IMR-90 (cell line): ENCODE data around the gene GATA3. TPM values are rescaled to one million over a fixed set of nuclear protein-coding genes. Genes with fewer than 3 reads are reported as not detected.

Experiments used
- ATAC-seq: fragments of 200-7000 bp; cut with Tn5 transposase; 2 replicates; pipeline ENCODE4 v1.9.1; 2020; ENCODE audit warnings: low read depth, mild to moderate bottlenecking, moderate library complexity
- Bru-seq: library from RNA; stranded (reverse); fragments of 400-500 nt; gene quantifications from one replicate; lab custom pipeline; 2021; lab: Mats Ljungman, UMichigan
- BruChase-seq, 2 experiments: library from RNA; stranded (reverse); fragments of 400-500 nt; gene quantifications; one replicate each; lab custom pipeline; 2021; lab: Mats Ljungman, UMichigan
- BruUV-seq: library from RNA; stranded (reverse); fragments of 400-500 nt; replicated peaks from 2 replicates; lab custom pipeline; 2021; lab: Mats Ljungman, UMichigan
- CTCF ChIA-PET: fragments of 300-600 bp; formaldehyde crosslinking; extraction: SDS; loops from one replicate; lab custom pipeline; 2021; ENCODE audit warnings: antibody characterized with exemption; lab: Yijun Ruan, JAX
- POLR2A ChIA-PET: fragments of 300-600 bp; sonication (Branson Sonifier 250); formaldehyde crosslinking; loops from one replicate; lab custom pipeline; 2022; ENCODE audit warnings: antibody characterized with exemption; ENCODE audit not compliant: unreplicated experiment; lab: Charles Lee
- DNase-seq: peaks from one replicate; pipeline ENCODE4 v3.0.0; 2013
- H2AFZ ChIP-seq: replicated peaks from 2 replicates; pipeline ENCODE3; 2013; ENCODE audit warnings: low read length, mild to moderate bottlenecking; ENCODE audit not compliant: poor library complexity
- H2AK5ac ChIP-seq: 2 replicates; pipeline ENCODE4 v1.6.1; 2013; ENCODE audit warnings: low read depth, low read length, inconsistent platforms
- H2AK9ac ChIP-seq: replicated peaks from 2 replicates; pipeline ENCODE3; 2013; ENCODE audit warnings: mild to moderate bottlenecking, low read depth, low read length, moderate library complexity; ENCODE audit not compliant: poor library complexity
- H2BK120ac ChIP-seq: 2 replicates; pipeline ENCODE4 v1.6.1; 2013; ENCODE audit warnings: low read depth, low read length, inconsistent platforms
- H2BK15ac ChIP-seq: 3 replicates; pipeline ENCODE4 v1.6.1; 2013; ENCODE audit warnings: low read depth, low read length, inconsistent platforms
- H2BK20ac ChIP-seq: 2 replicates; pipeline ENCODE4 v1.6.1; 2013; ENCODE audit warnings: low read depth, mild to moderate bottlenecking, inconsistent platforms, low read length, moderate library complexity
- H2BK5ac ChIP-seq: 2 replicates; pipeline ENCODE4 v1.6.1; 2013; ENCODE audit warnings: mild to moderate bottlenecking, low read depth, low read length, inconsistent platforms; ENCODE audit not compliant: poor library complexity, severe bottlenecking
- H3K14ac ChIP-seq: replicated peaks from 2 replicates; pipeline ENCODE4 v1.6.1; 2013; ENCODE audit warnings: low read depth, low read length, inconsistent platforms
- H3K18ac ChIP-seq: 2 replicates; pipeline ENCODE4 v1.6.1; 2013; ENCODE audit warnings: low read depth, low read length, control low read depth
- H3K23ac ChIP-seq: 2 replicates; pipeline ENCODE4 v1.6.1; 2013; ENCODE audit warnings: low read depth, low read length, inconsistent platforms
- H3K27ac ChIP-seq: 2 replicates; pipeline ENCODE4 v1.5.1; 2013; ENCODE audit warnings: mild to moderate bottlenecking, control low read depth, low read length; ENCODE audit not compliant: insufficient read depth
- H3K27me3 ChIP-seq: 2 replicates; pipeline ENCODE4 v1.6.1; 2013; ENCODE audit warnings: low read length; ENCODE audit not compliant: control insufficient read depth, insufficient read depth
- H3K36me3 ChIP-seq: 2 replicates; pipeline ENCODE4 v1.6.1; 2013; ENCODE audit warnings: low read length, mixed read lengths; ENCODE audit not compliant: control insufficient read depth, insufficient read depth
- H3K4ac ChIP-seq: 2 replicates; pipeline ENCODE4 v1.6.1; 2013; ENCODE audit warnings: low read depth, low read length, inconsistent platforms
- H3K4me1 ChIP-seq: 2 replicates; pipeline ENCODE4 v1.6.1; 2013; ENCODE audit warnings: low read length, mixed read lengths; ENCODE audit not compliant: control insufficient read depth, insufficient read depth
- H3K4me2 ChIP-seq: 2 replicates; pipeline ENCODE4 v1.6.1; 2013; ENCODE audit warnings: low read depth, mild to moderate bottlenecking, control low read depth, low read length, moderate library complexity
- H3K4me3 ChIP-seq: 2 replicates; pipeline ENCODE4 v1.5.1; 2013; ENCODE audit warnings: low read depth, mild to moderate bottlenecking, control low read depth, low read length, moderate library complexity; ENCODE audit not compliant: insufficient read depth
- H3K56ac ChIP-seq: 2 replicates; pipeline ENCODE4 v1.6.1; 2013; ENCODE audit warnings: low read length, inconsistent platforms; ENCODE audit not compliant: insufficient read depth; ENCODE audit errors: extremely low read depth
- H3K79me1 ChIP-seq, 2 experiments: 2 replicates each; pipeline ENCODE4 v1.6.1; 2013; ENCODE audit warnings: low read length in 2 of 2, inconsistent platforms in 1 of 2, low read depth in 1 of 2
- H3K9ac ChIP-seq: 2 replicates; pipeline ENCODE4 v1.6.1; 2013; ENCODE audit warnings: low read depth, low read length, control low read depth
- H3K9me1 ChIP-seq: 2 replicates; pipeline ENCODE4 v1.6.1; 2013; ENCODE audit warnings: low read length, inconsistent platforms; ENCODE audit not compliant: insufficient read depth
- H3K9me3 ChIP-seq: 2 replicates; pipeline ENCODE4 v1.6.1; 2013; ENCODE audit warnings: low read length; ENCODE audit not compliant: control insufficient read depth, insufficient read depth
- H4K20me1 ChIP-seq: 2 replicates; pipeline ENCODE4 v1.6.1; 2013; ENCODE audit warnings: low read length, inconsistent platforms; ENCODE audit not compliant: insufficient read depth
- H4K5ac ChIP-seq: 2 replicates; pipeline ENCODE4 v1.6.1; 2013; ENCODE audit warnings: mild to moderate bottlenecking, low read depth, low read length, control low read depth
- H4K8ac ChIP-seq, 2 experiments: 2 replicates each; pipeline ENCODE4 v1.6.1; 2013; ENCODE audit warnings: low read depth in 2 of 2, low read length in 2 of 2, control low read depth in 1 of 2, inconsistent platforms in 1 of 2
- H4K91ac ChIP-seq: 2 replicates; pipeline ENCODE4 v1.6.1; 2013; ENCODE audit warnings: low read depth, low read length, inconsistent platforms; ENCODE audit not compliant: insufficient read depth
- BHLHE40 ChIP-seq: fragments of 150-350 bp; IDR thresholded peaks from 2 replicates; pipeline ENCODE4 v1.6.1; 2016; ENCODE audit warnings: mild to moderate bottlenecking, low read depth, low read length
- CEBPB ChIP-seq: IDR thresholded peaks from 2 replicates; pipeline ENCODE4 v1.6.1; 2012; ENCODE audit warnings: low read depth, low read length, improper control_type of control experiment
- MAFK ChIP-seq: IDR thresholded peaks from 2 replicates; pipeline ENCODE4 v1.6.1; 2012; ENCODE audit warnings: low read depth, low read length, improper control_type of control experiment
- MAZ ChIP-seq: IDR thresholded peaks from 2 replicates; pipeline ENCODE4 v1.6.1; 2012; ENCODE audit warnings: low read depth, mild to moderate bottlenecking, low read length, improper control_type of control experiment, moderate library complexity, borderline replicate concordance
- MXI1 ChIP-seq: IDR thresholded peaks from 2 replicates; pipeline ENCODE4 v1.6.1; 2012; ENCODE audit warnings: low read depth, mild to moderate bottlenecking, low read length, moderate library complexity, borderline replicate concordance
- NFE2L2 ChIP-seq: fragments of 150-350 bp; IDR thresholded peaks from 2 replicates; pipeline ENCODE4 v1.6.1; 2016; ENCODE audit warnings: low read depth, mild to moderate bottlenecking, low read length
- POLR2A ChIP-seq: IDR thresholded peaks from 2 replicates; pipeline ENCODE4 v1.6.1; 2012; ENCODE audit warnings: mild to moderate bottlenecking, low read depth, low read length
- RAD21 ChIP-seq: IDR thresholded peaks from 2 replicates; pipeline ENCODE4 v1.6.1; 2012; ENCODE audit warnings: low read length, improper control_type of control experiment
- RCOR1 ChIP-seq: IDR thresholded peaks from 2 replicates; pipeline ENCODE4 v1.6.1; 2012; ENCODE audit warnings: mild to moderate bottlenecking, low read length, improper control_type of control experiment; ENCODE audit not compliant: insufficient replicate concordance
- WGBS, 2 experiments: methylation state at CpG; one replicate each; pipeline versions ENCODE4 v1.1.5 to v1.1.7; 2013; ENCODE audit warnings: missing lambda C conversion rate in 2 of 2; ENCODE audit not compliant: insufficient read length in 1 of 2; ENCODE audit errors: extremely low coverage in 2 of 2; 5-methylcytosine and 5-hydroxymethylcytosine counted together
- dilution Hi-C: fragments of 300-500 bp; cut with HindIII; formaldehyde crosslinking; loops from one replicate; pipeline ENCODE4 v1.14.3; 2018; ENCODE audit warnings: low sequenced_read_pairs; ENCODE audit not compliant: unreplicated experiment
- in situ Hi-C: fragments of 300-500 bp; cut with MboI; formaldehyde crosslinking; loops from 3 replicates; pipeline ENCODE4 v1.14.3; 2019; ENCODE audit warnings: low sequenced_read_pairs, inconsistent platforms, mixed read lengths
- intact Hi-C: fragments of 100-400 bp; cut with micrococcal nuclease; formaldehyde crosslinking; loops from 2 replicates; pipeline ENCODE4 v1.10.0; 2022
- long read RNA-seq: library from polyadenylated mRNA; unstranded; transcript quantifications from one replicate; pipeline ENCODE4 v2.0.0, GENCODE V29; 2021; ENCODE audit not compliant: unreplicated experiment
- polyA plus RNA-seq, 3 experiments: library from polyadenylated mRNA; depleted of rRNA; stranded (reverse); fragments of >200 nt; gene quantifications; 2 replicates each; pipeline ENCODE4 v1.2.3, GENCODE V29; 2012; ENCODE audit warnings: low replicate concordance in 1 of 3
- total RNA-seq: library from RNA; depleted of rRNA; stranded (reverse); fragments of >200 nt; gene quantifications from 2 replicates; pipeline ENCODE4 v1.2.3, GENCODE V29; 2012; rRNA removed
- TF ChIP-seq, protein P1 (sequence below): conservative IDR thresholded peaks from 2 replicates; pipeline ENCODE4 v1.5.1; 2012; ENCODE audit warnings: mild to moderate bottlenecking, low read depth, low read length, improper control_type of control experiment
- TF ChIP-seq, protein P2 (sequence below): fragments of 150-350 bp; IDR thresholded peaks from 2 replicates; pipeline ENCODE4 v1.6.1; 2016; ENCODE audit warnings: low read depth, mild to moderate bottlenecking, low read length, moderate library complexity, borderline replicate concordance

GATA3 gene
- under 0.01 TPM in 1 of 2 replicates, not detected in the other for total RNA-seq
- polyA plus RNA-seq (2012; rRNA removed), result 0.11 and 0.21 TPM in 2 replicates
- polyA plus RNA-seq (2012; cell fraction: cytosol; rRNA removed), result 0.21 TPM in 2 replicates
- polyA plus RNA-seq (2012; cell fraction: nucleus; rRNA removed; ENCODE audit: low replicate concordance), result 0.29 and 0.33 TPM in 2 replicates
- Bru-seq, nascent RNA, result percentile 42 among the genes with signal in this experiment
- percentile 40 among the genes with signal in this experiment for BruChase-seq, experiment 1, labeled RNA remaining after a 6-hour chase
- BruChase-seq, experiment 2, labeled RNA remaining after a 2-hour chase, result percentile 39 among the genes with signal in this experiment
- long read RNA-seq, partial matches to known transcripts, result 1 of 1 reads
- long read RNA-seq, other reads (novel, unspliced or antisense), result 0 of 1 reads

DNA sequence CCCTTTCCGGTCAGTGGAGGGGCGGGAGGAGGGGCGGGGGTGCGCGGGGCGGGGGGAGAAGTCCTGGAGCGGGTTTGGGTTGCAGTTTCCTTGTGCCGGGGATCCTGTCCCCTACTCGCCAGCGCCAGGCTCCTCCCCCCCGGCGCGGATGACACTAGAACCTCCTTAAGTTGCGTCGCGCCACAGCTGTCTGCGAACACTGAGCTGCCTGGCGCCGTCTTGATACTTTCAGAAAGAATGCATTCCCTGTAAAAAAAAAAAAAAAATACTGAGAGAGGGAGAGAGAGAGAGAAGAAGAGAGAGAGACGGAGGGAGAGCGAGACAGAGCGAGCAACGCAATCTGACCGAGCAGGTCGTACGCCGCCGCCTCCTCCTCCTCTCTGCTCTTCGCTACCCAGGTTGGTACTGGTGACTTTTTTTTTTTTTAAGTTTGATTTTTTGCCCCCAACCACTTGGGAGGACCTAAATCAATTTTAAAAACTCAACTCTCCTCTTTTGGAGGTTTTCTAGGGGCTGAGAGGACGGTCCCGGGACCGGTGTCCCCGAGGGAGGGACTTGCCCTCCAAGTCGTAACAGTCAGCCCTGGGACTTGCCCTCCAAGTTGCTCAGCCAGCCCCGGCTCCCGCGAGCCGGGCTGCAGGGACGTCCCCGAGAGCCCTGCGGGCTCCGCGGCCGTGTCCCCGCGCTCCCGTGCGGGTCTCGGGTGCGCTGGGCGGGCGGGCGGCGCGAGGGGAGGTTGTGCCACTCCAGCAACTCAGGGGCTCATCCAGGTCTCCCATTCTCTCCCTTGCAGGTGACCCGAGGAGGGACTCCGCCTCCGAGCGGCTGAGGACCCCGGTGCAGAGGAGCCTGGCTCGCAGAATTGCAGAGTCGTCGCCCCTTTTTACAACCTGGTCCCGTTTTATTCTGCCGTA, at the start of gene GATA3:
GATA3 (plus strand) TSS at position 195 of the 914 bp plus-strand sequence. CDS start 968 bp downstream, outside the sequence.
- intact Hi-C loops, result loop anchor here (5.0 kb wide), 2 partner anchors 167 to 182 kb away; no protein-coding TSS in a partner anchor
- WGBS, 2 experiments, result 1% methylated on average over 9 of the region's 65 CpGs; no CpG with 5 or more reads in 1 of the 2 experiments
- Histone ChIP-seq H3K9ac (no peak within 1 kb of the TSS), H4K91ac (no peak within 1 kb of the TSS), H2AK5ac (no peak within 1 kb of the TSS), H3K36me3 (no peaks in the 10 kb centered on the region), H4K5ac (no peak within 1 kb of the TSS), H4K8ac (no peak within 1 kb of the TSS), H2AK9ac (no peak within 1 kb of the TSS), H2AFZ (peak within 1 kb of the TSS; percentile 84), H2BK15ac (no peak within 1 kb of the TSS), H2BK5ac (no peak within 1 kb of the TSS), H3K14ac (no peak within 1 kb of the TSS), H3K4ac (no peak within 1 kb of the TSS), H3K9me1 (no peaks in the 10 kb centered on the region), H3K9me3 (peaks cover 4% of the 10 kb centered on the region; the same call in 1 of the 2 replicates), H3K4me3 (peak within 1 kb of the TSS; percentile 52), H3K4me2 (peak within 1 kb of the TSS; percentile 99), H3K56ac (no peak within 1 kb of the TSS), H3K27me3 (peaks cover 86% of the 10 kb centered on the region), H3K4me1 (no peaks in the 10 kb centered on the region; the same call in 1 of the 2 replicates), H3K79me1 (no peaks in the 10 kb centered on the region), H3K23ac (0 out of 2 replicates have a peak within 1 kb of the TSS, but pooled peaks have one; percentile 3), H3K18ac (no peak within 1 kb of the TSS), H4K20me1 (no peaks in the 10 kb centered on the region), H3K27ac (no peak within 1 kb of the TSS), H2BK120ac (no peak within 1 kb of the TSS), H2BK20ac (no peak within 1 kb of the TSS)
- dilution Hi-C loops, result no loop called here
- ChIA-PET CTCF (no interaction called here), POLR2A (no interaction called here)
- ATAC-seq, result peak; percentile 44
- BruUV-seq, result TSS peak; percentile 89
- in situ Hi-C loops, result no loop called here
- DNase-seq, result peak; percentile 34
- no peak for TF ChIP-seq RAD21
- TF ChIP-seq, protein P1, sequence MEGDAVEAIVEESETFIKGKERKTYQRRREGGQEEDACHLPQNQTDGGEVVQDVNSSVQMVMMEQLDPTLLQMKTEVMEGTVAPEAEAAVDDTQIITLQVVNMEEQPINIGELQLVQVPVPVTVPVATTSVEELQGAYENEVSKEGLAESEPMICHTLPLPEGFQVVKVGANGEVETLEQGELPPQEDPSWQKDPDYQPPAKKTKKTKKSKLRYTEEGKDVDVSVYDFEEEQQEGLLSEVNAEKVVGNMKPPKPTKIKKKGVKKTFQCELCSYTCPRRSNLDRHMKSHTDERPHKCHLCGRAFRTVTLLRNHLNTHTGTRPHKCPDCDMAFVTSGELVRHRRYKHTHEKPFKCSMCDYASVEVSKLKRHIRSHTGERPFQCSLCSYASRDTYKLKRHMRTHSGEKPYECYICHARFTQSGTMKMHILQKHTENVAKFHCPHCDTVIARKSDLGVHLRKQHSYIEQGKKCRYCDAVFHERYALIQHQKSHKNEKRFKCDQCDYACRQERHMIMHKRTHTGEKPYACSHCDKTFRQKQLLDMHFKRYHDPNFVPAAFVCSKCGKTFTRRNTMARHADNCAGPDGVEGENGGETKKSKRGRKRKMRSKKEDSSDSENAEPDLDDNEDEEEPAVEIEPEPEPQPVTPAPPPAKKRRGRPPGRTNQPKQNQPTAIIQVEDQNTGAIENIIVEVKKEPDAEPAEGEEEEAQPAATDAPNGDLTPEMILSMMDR, result no peak
- no peak for TF ChIP-seq CEBPB
- TF ChIP-seq RCOR1, result no peak
- TF ChIP-seq BHLHE40, result no peak
- TF ChIP-seq MXI1, result no peak
- TF ChIP-seq MAZ, result no peak
- TF ChIP-seq NFE2L2, result no peak
- TF ChIP-seq MAFK, result no peak
- no peak for TF ChIP-seq POLR2A
- TF ChIP-seq, protein P2, sequence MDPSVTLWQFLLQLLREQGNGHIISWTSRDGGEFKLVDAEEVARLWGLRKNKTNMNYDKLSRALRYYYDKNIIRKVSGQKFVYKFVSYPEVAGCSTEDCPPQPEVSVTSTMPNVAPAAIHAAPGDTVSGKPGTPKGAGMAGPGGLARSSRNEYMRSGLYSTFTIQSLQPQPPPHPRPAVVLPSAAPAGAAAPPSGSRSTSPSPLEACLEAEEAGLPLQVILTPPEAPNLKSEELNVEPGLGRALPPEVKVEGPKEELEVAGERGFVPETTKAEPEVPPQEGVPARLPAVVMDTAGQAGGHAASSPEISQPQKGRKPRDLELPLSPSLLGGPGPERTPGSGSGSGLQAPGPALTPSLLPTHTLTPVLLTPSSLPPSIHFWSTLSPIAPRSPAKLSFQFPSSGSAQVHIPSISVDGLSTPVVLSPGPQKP, result no peak
